Measurements from ENCODE around the gene ZNF423.
"Not testable (repeated sequence)": the region's sequence is repeated elsewhere in the genome, so short reads cannot be mapped to it uniquely, and the experiment has no call there.

ZNF423 gene

DNA sequence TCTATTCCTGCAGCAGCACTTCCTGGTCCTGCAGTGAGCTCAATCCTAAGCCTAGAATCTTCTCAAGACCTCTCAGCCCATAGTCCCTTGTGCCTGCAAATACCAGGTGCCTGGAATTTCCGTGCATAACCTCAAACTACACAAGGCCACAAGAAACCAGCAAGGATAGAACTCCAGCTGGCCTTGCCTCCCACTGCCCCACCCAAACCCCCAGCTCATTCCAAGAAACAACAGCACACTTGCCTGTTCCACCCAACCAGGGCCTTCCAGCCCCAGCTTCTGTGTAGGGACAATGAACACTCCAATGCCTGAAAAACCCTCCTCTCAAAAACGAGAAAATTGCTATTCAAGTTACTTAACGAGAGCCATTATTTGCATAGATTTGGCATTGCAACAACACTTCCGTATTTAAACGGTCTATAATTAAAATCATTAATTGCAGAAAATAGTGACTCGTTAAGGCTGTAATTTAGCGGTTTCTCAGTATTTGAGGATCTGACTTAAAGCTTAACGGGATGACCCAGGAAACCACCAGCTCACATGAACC is 335.3 kb downstream of the ZNF423 start:
- no peak for DNase-seq

DNA sequence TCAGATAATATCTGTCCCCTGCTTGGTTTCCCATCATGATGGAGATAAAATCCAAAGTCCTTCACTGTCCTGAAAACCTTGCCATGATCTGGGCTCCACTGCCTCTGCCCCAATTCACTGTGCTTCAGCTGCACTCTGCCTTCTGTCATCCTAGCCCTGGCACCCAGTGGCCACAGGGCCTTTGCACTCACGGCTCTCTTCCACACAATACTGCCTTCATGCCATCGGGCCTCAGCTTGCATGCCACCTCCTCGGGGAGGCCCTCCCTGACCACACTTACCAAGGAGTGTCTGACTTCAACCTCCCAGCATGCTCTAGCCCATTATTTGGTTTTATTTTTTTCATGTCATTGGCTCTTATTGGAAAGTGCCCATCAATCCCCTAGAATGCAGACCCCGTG is 336.2 kb downstream of the ZNF423 start:
- DNase-seq: no peak

DNA sequence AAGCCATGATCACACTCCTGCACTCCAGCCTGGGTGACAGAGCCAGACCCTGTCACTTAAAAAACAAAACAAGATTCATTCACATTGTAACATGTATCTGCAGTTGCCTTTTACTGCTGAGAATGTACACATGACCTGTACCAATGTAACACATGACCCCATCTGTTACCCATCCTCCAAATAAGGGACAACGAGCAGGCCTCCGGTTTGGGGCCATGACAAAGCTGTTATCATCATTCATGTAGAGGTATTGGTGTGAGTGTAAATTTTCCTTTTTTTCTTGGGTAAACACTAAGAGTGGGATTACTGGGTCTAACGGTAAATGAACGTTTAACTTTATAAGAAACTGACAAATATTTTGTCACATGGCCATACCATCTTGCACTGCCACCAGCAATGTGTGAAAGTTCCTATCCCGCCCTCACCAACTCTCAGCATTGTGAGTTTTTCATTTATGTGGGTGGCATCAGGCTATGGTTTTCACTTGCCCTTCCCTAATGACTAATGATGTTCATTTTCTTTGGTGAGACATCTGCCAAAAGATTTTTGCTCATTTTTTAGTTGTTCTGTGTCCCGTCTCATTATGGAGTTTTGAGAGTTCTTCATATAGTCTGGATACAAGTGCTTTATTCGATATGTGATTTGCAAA is 336.8 kb downstream of the ZNF423 start:
- no peak for DNase-seq

- DNase-seq: no peak
Observed at GRCh38 chr16:49516382-49517036, 339.4 kb downstream of the ZNF423 start.

GRCh38 chr16:49515861-49516260 is 340.1 kb downstream of the ZNF423 start:
- no peak for DNase-seq

GRCh38 chr16:49515016-49515565 is 340.8 kb downstream of the ZNF423 start:
- DNase-seq: no peak

GRCh38 chr16:49514073-49514980 is 341.6 kb downstream of the ZNF423 start:
- DNase-seq: no peak

DNA sequence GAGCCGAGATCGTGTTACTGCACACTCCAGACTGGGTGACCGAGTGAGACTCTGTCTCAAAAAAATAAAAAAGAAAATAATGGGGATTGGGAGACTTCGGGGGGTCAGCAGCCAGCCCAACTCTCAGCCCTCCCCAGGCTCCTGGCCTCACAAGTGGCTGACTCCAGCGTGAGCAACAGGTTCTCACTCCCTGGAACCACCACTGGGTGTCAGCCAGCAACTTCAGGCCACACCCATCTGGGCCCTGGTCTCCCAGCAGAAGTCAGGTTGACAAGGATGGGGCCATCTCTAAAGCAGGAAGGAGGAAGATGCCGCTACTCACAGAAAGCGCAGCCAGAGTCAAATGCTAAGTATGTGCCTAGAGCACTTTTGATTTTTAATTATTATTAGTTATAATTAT is 342.9 kb downstream of the ZNF423 start:
- no peak for DNase-seq

GRCh38 chr16:49510654-49511305 is 345.1 kb downstream of the ZNF423 start:
- no peak for DNase-seq

GRCh38 chr16:49510141-49510540 is 345.8 kb downstream of the ZNF423 start:
- DNase-seq: no peak

DNA sequence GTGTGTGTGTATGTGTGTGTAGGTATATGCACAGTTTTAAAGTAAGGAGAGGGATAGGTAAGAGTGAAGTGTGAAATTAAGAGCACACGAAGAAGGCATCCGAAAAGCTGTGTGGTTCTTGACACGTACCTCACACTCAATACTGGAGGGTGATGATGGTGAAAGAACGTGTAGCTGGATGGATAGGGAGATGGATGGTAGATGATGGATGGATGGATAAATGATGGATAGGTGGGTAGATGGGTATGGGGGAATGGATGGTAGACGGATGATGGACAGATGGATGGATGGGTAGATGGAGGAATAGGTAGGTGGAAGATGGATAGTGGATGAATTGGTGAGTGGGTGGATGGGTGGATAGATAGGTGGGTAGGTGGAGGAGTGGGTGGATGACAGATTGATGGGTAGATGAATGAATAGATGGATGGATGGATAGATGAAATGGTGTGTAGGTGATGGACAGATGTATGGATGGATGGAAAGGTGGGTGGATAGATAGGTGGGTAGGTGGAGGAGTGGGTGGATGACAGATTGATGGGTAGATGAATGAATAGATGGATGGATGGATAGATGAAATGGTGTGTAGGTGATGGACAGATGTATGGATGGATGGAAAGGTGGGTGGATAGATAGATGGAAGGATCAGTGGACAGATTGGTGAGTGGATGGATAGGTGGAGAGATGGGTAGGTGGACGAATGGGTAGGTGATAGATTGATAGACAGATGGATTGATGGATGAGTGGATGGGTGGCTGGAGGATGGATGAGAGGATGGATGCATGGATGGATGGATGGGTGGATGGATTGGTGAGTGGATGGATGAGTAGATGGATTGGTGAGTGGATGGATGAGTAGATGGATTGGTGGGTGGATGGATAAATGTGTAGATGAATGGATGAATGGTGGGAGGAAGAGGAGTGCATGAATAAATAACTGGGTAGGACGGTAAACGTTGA is 349.6 kb downstream of the ZNF423 start:
- not testable (repeated sequence) for DNase-seq

DNA sequence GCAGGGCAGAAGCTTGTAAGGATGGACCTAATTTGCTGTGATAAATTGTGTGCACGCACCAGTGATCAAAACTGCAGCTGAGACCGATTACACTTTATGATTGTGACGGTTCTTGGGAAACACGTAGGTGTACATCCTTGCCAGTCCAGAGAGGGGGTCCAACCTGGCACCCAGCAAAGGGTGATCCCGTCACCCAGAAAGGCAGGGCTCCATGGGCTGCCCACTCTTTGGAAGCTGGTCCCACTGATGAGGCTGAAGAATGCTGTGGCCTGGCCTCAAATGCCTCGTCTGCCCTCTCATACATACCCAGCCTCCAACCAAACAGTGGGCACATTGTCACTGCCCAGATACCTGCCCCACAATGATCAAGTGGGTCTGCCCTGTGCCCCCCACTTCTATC is 350.4 kb downstream of the ZNF423 start:
- DNase-seq: no peak

- DNase-seq: no peak
Observed at GRCh38 chr16:49504626-49505025, 351.3 kb downstream of the ZNF423 start.

GRCh38 chr16:49504023-49504364 is 351.9 kb downstream of the ZNF423 start:
- DNase-seq: no peak

DNA sequence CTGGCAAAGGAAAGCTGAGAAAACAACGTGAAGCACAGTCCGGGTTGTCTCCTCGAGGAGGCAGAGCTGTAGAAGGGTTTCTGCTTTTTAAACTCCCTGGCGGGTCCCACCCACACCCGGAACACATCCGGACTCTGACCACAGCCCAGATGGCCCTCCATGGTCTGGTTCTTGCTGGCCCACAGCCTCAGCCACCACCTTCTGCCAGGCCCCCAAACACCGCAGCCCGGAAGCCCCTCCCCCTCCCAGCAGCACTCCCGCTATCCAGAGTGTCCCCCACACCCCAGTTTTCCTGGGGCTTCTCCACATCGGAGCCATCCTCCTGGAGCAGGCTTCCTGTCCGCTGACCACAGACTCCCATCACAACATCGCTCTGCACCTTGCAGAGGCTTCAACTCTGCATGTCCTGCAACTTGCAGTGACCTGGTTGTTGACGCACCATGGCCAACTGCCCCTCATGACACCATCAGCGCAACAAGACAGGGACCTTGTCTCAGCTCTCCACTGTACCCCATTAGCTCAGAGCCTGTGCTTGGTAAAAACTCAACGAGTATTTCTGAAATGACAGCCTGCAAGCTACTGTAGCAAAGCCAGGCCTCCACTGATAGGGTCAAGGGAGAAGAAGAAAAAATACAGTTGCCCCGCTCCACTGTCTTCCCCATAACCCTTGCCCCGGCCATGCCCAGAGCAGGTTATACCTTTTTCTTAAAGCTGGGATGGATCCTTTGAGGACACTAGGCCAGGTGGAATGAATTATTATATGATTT is 352.5 kb downstream of the ZNF423 start:
- DNase-seq: no peak

DNA sequence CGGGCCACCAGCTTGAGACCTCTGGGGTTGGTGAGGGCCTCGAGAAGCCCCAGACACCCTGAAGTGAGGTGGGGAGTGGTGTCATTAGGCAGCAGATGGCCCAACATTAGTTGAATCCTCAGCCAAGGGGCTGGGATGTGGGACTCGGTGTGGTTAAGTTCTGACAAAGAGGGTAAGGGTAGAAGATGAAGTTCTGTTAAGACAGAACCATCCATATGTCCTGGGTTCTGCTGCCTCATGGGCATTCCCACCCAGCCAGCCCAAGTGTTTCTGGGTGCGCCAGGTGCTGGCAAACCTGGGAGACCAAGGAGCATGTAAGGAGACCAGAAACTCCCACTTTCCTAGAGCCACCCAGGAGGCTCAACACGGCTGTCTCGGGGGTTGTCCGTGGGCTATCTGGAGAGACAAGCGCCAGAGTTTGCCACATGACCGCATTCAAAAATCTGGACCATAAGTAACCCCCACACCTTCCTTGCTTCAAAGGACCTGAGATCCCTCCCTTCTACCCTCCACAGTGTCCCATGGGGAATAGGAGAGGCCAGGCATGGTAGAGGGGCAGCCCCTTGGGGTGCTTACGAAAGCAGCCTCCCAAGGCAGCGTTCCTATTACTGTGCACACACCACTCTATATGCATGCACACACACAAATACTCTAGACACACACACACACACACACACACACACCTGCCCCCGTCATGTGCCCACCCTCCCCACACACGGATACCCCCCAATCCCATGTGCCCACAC is 353.6 kb downstream of the ZNF423 start:
- no peak for DNase-seq

- no peak for DNase-seq
Observed at GRCh38 chr16:49499869-49500610, 355.9 kb downstream of the ZNF423 start.

DNA sequence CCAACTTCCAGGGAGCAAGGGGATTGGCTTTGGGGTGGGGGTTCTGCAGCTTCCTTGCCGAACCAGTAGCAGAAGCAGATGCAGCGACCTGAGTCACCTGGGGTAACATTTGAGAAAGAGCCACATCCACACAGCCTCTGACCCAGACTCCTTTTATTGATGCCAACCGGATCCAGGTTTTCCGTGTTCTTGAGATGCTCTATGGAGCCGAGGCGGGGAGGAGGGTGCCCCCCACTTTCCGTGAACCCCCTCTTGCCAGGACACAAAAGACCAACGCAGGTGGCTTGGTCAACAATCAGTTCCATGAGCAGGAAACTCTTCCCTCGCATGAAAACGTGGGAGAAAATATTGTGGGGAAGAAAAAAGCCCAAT is 356.5 kb downstream of the ZNF423 start:
- DNase-seq: no peak

- no peak for DNase-seq
Observed at GRCh38 chr16:49498666-49499413, 357.1 kb downstream of the ZNF423 start.

Data from NCI-H226 (cell line).